ENCODE results near the gene SLC2A10. TPM values are rescaled to one million over a fixed set of nuclear protein-coding genes. Genes with fewer than 3 reads are reported as not detected.

SLC2A10 gene
- total RNA-seq, 4 donors from 2014 or later, result 0.36 to 4.0 (median 2.4) TPM

- ATAC-seq, result no peak
- in situ Hi-C loops (cut with MboI; ENCODE audit: low sequenced_read_pairs in 4 of 4), result no loop called here
These were observed 1.1 kb upstream of the SLC2A10 start for GRCh38 chr20:46708172-46708860.

DNA sequence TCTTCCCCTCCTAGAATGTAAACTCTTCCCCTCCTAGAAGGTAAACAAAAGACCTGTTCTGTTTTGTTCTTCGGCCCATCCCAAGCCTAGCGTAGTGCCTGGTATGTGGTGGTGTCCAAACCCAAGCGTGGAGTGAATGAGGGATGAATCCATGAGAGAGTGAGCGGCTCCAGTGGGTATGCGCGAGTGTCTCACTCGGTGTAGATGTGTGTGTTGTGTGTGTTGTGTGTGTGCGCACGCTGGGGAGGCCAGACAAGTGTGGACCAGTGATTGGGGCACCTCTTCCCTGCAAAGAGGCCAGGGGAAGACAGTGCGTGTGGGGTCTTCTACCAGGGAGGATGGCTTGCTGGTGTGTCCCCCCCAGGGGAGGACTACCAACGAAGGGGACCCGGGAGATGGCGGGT, 392 bp upstream of the SLC2A10 start:
- Histone ChIP-seq H3K27ac (peak overlapping the region; percentile 33 to 67 (median 62)), H3K27me3 (peaks cover 6 to 22% (median 9%) of the 10 kb centered on the region in 3 donors), H3K4me3 (peak overlapping the region; percentile 53 to 65 (median 60)), H3K36me3 (no peaks in the 10 kb centered on the region), H3K4me1 (peaks cover 0 to 3% of the 10 kb centered on the region in 2 donors), H3K9me3 (no peaks in the 10 kb centered on the region)
- in situ Hi-C loops (cut with MboI; ENCODE audit: low sequenced_read_pairs in 4 of 4), result no loop called here
- DNase-seq (no peak), ATAC-seq (no peak)
- TF ChIP-seq, protein P1, sequence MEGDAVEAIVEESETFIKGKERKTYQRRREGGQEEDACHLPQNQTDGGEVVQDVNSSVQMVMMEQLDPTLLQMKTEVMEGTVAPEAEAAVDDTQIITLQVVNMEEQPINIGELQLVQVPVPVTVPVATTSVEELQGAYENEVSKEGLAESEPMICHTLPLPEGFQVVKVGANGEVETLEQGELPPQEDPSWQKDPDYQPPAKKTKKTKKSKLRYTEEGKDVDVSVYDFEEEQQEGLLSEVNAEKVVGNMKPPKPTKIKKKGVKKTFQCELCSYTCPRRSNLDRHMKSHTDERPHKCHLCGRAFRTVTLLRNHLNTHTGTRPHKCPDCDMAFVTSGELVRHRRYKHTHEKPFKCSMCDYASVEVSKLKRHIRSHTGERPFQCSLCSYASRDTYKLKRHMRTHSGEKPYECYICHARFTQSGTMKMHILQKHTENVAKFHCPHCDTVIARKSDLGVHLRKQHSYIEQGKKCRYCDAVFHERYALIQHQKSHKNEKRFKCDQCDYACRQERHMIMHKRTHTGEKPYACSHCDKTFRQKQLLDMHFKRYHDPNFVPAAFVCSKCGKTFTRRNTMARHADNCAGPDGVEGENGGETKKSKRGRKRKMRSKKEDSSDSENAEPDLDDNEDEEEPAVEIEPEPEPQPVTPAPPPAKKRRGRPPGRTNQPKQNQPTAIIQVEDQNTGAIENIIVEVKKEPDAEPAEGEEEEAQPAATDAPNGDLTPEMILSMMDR (IDR thresholded peaks at IDR 0.05 in 4 of 5, conservative IDR thresholded peaks at IDR 0.05 in 1 of 5), result no peak
- TF ChIP-seq POLR2A (IDR thresholded peaks at IDR 0.05), result no peak
- intact Hi-C loops (cut with DNase I; ENCODE audit: low total_unique reads), result no loop called here

More at GRCh38 chr20:46708172-46708860, 1.1 kb upstream of the SLC2A10 start:
- no peak for DNase-seq
- TF ChIP-seq POLR2A (IDR thresholded peaks at IDR 0.05), result no peak
- TF ChIP-seq, protein P1 (IDR thresholded peaks at IDR 0.05 in 4 of 5, conservative IDR thresholded peaks at IDR 0.05 in 1 of 5), result no peak
- Histone ChIP-seq H3K9me3 (no peaks in the 10 kb centered on the region), H3K4me1 (peaks cover 0 to 3% of the 10 kb centered on the region in 2 donors), H3K4me3 (no peak overlapping the region), H3K27me3 (peaks cover 6 to 22% (median 9%) of the 10 kb centered on the region in 3 donors), H3K36me3 (no peaks in the 10 kb centered on the region), H3K27ac (no peak overlapping the region)
- intact Hi-C loops (cut with DNase I; ENCODE audit: low total_unique reads), result no loop called here

DNA sequence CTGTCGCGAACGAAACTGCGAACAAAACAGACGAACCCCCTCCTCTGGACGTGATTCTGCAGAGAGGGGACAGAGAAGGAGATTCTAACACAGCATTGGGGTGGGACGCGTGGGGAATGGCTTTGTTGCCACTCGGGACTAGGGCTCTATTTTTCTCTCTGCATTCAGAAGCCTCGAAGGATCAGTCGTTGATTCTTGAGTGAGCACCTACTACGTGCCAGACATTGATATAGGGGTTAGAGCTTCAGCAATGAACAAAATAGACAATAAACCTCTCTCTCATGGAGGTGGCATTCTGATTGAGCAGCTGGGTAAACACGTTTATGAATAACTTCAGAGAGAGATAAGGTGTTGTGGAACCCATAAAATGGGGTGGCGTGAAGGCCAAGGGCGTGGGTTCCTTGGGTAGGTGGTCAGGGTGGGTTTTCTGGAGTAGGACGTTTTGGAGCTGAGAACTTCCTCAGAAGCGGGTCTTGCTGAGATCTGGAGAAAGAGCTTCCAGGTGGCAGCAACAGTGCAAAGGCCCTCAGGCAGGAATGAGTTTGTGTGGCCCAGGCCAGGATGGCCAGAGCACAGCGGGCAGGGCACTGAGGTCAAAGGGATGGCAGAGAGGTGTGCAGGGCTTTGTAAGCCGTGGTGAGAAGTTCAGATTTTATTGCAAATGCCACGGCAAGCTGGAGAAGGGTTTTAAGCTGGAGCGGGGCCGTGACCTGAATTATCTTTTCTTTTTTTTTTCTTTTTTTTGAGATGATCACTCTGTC, 884 bp downstream of the SLC2A10 start:
- H3K27me3 ChIP-seq, result peaks cover 6 to 20% (median 9%) of the 10 kb centered on the region in 3 donors
- in situ Hi-C loops (cut with MboI; ENCODE audit: low sequenced_read_pairs in 4 of 4), result no loop called here
- DNase-seq (no peak), ATAC-seq (no peak)
- H3K4me1 ChIP-seq, result peaks cover 0 to 3% of the 10 kb centered on the region in 2 donors
- no peaks in the 10 kb centered on the region for H3K9me3 ChIP-seq
- peak overlapping the region; percentile 33 to 67 (median 62) for H3K27ac ChIP-seq
- TF ChIP-seq, protein P1 (IDR thresholded peaks at IDR 0.05 in 4 of 5, conservative IDR thresholded peaks at IDR 0.05 in 1 of 5), result no peak
- no peak for TF ChIP-seq POLR2A (IDR thresholded peaks at IDR 0.05)
- no peaks in the 10 kb centered on the region for H3K36me3 ChIP-seq
- H3K4me3 ChIP-seq, result peak overlapping the region; percentile 53 to 65 (median 60)
- intact Hi-C loops (cut with DNase I; ENCODE audit: low total_unique reads), result no loop called here

DNA sequence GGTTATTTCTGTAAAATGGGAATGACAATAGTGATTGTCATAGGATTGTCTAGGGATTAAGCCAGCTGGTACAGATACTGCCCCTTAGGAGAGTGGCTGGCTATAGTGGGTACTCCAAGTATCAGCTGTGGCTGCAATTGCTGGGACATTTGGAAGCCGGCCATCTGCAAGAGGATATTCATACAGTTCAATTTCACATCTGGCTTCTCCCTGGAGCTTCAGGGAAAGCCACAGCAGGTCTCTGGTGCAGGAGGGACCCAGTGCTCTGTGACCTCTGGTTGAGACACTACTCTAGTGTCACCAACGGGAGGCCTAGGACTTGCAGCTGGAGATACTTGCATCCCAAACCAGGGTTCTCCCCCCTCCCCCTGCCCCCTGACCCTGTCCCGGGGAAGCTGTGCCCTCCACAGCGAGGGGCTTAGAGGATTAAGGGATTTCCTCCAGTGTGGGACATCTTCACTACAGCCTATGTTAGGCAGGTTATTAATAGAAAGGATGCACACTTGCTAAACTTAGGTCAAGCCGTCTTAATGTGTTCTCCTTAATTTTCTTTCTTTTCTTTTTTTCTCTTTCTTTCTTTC, 2.7 kb downstream of the SLC2A10 start:
- Histone ChIP-seq H3K4me1 (peaks cover 0 to 3% of the 10 kb centered on the region in 2 donors), H3K36me3 (no peaks in the 10 kb centered on the region), H3K9me3 (no peaks in the 10 kb centered on the region), H3K4me3 (no peak overlapping the region), H3K27ac (no peak overlapping the region), H3K27me3 (peaks cover 6 to 13% (median 9%) of the 10 kb centered on the region in 3 donors)
- intact Hi-C loops (cut with DNase I; ENCODE audit: low total_unique reads) (no loop called here), in situ Hi-C loops (cut with MboI; ENCODE audit: low sequenced_read_pairs in 4 of 4) (no loop called here)
- DNase-seq (no peak), ATAC-seq (no peak)
- TF ChIP-seq, protein P1 (IDR thresholded peaks at IDR 0.05 in 4 of 5, conservative IDR thresholded peaks at IDR 0.05 in 1 of 5), result no peak
- TF ChIP-seq POLR2A (IDR thresholded peaks at IDR 0.05), result no peak
